Lung (tissue), 12 donors: ENCODE measurements around the gene SEC61B. TPM values are rescaled to one million over a fixed set of nuclear protein-coding genes. Genes with fewer than 3 reads are reported as not detected.

ENCODE experiments used
- ATAC-seq: fragments of 200-7000 bp; cut with Tn5 transposase; one replicate; pipeline ENCODE4 v1.9.1; 2020; ENCODE audit warnings: moderate number of reproducible peaks; ENCODE audit not compliant: insufficient read depth, low FRiP score
- DNase-seq, 3 donors: peaks; one replicate each; pipeline ENCODE4 v3.0.0-alpha.2; 2013 to 2017
- H3K27ac ChIP-seq, 2 donors: one replicate each; pipeline ENCODE4 v1.5.1; 2013; ENCODE audit warnings: mild to moderate bottlenecking in 2 of 2, moderate library complexity in 2 of 2, control low read depth in 1 of 2, inconsistent platforms in 1 of 2, low read depth in 1 of 2, low read length in 1 of 2
- H3K27me3 ChIP-seq, 3 donors: one replicate each; pipeline ENCODE4 v1.5.1; 2013; ENCODE audit warnings: low read length in 2 of 3; ENCODE audit not compliant: control insufficient read depth in 3 of 3, insufficient read depth in 3 of 3
- H3K36me3 ChIP-seq, 4 donors: one replicate each; pipeline ENCODE4 v1.5.1; 2013; ENCODE audit warnings: low read length in 4 of 4, mild to moderate bottlenecking in 1 of 4, moderate library complexity in 1 of 4; ENCODE audit not compliant: control insufficient read depth in 4 of 4, insufficient read depth in 4 of 4
- H3K4me1 ChIP-seq, 5 donors: one replicate each; pipeline ENCODE4 v1.5.1; 2013; ENCODE audit warnings: low read length in 5 of 5, mild to moderate bottlenecking in 2 of 5, moderate library complexity in 1 of 5; ENCODE audit not compliant: control insufficient read depth in 5 of 5, insufficient read depth in 5 of 5
- H3K4me3 ChIP-seq: one replicate; pipeline ENCODE4 v1.5.1; 2013; ENCODE audit warnings: mild to moderate bottlenecking, control low read depth, moderate library complexity
- H3K9ac ChIP-seq, 2 donors: one replicate each; pipeline ENCODE4 v1.5.1; 2013; ENCODE audit warnings: low read length in 2 of 2, control low read depth in 1 of 2; ENCODE audit not compliant: insufficient read depth in 1 of 2
- H3K9me3 ChIP-seq, 4 donors: one replicate each; pipeline ENCODE4 v1.5.1; 2013; ENCODE audit warnings: low read length in 3 of 4, mild to moderate bottlenecking in 1 of 4, moderate library complexity in 1 of 4; ENCODE audit not compliant: control insufficient read depth in 4 of 4, insufficient read depth in 3 of 4
- WGBS, 2 donors: extraction: QIAGEN DNeasy Blood & Tissue Kit; methylation state at CpG; one replicate each; pipeline ENCODE4 v1.1.7; 2013; 5-methylcytosine and 5-hydroxymethylcytosine counted together
- polyA plus RNA-seq, 2 donors: library from polyadenylated mRNA; stranded (reverse); fragments of 200-250 nt; gene quantifications; one replicate each; pipeline ENCODE4 v1.2.1, GENCODE V29; 2013
- total RNA-seq, 2 donors: library from RNA; depleted of rRNA in 1 of 2; stranded (reverse); fragments of >200 nt in 1 of 2; gene quantifications; one replicate each; pipeline ENCODE4 v1.2.1, GENCODE V29; 2014 to 2021
- TF ChIP-seq, protein P1 (sequence below): IDR thresholded peaks from 2 replicates; pipeline ENCODE4 v1.5.1; 2012; ENCODE audit warnings: mild to moderate bottlenecking; ENCODE audit errors: control extremely low read depth, extremely low read depth
- donor health status: control.
- donor health status: control.
- donor health status: Bipolar disorder and iron deficiency.
- donor health status: healthy.
- donor health status: DM: yes; HTN: yes; CAD: no.

Gene SEC61B
- total and polyA plus RNA-seq, 4 donors = 35.9 to 516 (median 267) TPM

DNA sequence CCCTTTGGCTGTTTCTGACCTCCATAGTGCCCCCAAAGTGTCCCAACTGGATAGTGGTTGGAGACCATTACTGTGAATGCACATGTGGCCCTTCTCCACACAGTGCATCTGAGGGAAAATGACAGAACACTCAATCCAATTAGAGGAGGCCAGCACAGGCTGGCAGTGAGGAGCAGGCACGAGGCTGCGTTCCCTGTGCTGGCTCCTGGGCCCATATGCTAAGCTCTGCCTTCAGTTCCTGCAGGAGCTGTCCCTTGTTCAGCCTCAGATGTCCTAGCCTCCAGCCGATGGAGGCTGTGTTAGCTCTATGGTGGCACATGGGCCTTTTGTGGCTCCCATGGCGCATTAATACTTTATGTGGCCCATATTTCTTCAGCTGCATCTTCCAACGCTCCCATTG is 36.1 kb upstream of the SEC61B start:
- Histone ChIP-seq H3K4me1 (peaks cover 0 to 17% (median 6%) of the 10 kb centered on the region in 5 donors), H3K36me3 (no peaks in the 10 kb centered on the region), H3K9me3 (no peaks in the 10 kb centered on the region), H3K9ac (no peak overlapping the region), H3K27ac (no peak overlapping the region), H3K27me3 (peaks cover 0 to 2% (median 0%) of the 10 kb centered on the region in 3 donors), H3K4me3 (no peak overlapping the region)
- ATAC-seq (no peak), DNase-seq (no peak)
- WGBS, 2 donors = 94 to 97% methylated on average over 5 of the region's 5 CpGs
- TF ChIP-seq, protein P1, sequence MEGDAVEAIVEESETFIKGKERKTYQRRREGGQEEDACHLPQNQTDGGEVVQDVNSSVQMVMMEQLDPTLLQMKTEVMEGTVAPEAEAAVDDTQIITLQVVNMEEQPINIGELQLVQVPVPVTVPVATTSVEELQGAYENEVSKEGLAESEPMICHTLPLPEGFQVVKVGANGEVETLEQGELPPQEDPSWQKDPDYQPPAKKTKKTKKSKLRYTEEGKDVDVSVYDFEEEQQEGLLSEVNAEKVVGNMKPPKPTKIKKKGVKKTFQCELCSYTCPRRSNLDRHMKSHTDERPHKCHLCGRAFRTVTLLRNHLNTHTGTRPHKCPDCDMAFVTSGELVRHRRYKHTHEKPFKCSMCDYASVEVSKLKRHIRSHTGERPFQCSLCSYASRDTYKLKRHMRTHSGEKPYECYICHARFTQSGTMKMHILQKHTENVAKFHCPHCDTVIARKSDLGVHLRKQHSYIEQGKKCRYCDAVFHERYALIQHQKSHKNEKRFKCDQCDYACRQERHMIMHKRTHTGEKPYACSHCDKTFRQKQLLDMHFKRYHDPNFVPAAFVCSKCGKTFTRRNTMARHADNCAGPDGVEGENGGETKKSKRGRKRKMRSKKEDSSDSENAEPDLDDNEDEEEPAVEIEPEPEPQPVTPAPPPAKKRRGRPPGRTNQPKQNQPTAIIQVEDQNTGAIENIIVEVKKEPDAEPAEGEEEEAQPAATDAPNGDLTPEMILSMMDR = no peak

- TF ChIP-seq, protein P1 = no peak
- WGBS, 2 donors = 76 to 80% methylated on average over 4 of the region's 4 CpGs
- Histone ChIP-seq H3K36me3 (no peaks in the 10 kb centered on the region), H3K9ac (no peak overlapping the region), H3K4me3 (no peak overlapping the region), H3K4me1 (peaks cover 0 to 16% (median 6%) of the 10 kb centered on the region in 5 donors), H3K27me3 (peaks cover 0 to 2% (median 0%) of the 10 kb centered on the region in 3 donors), H3K9me3 (no peaks in the 10 kb centered on the region), H3K27ac (no peak overlapping the region)
- ATAC-seq (no peak), DNase-seq (no peak)
Measured at GRCh38 chr9:99187311-99187710, 34.8 kb upstream of the SEC61B start.

DNA sequence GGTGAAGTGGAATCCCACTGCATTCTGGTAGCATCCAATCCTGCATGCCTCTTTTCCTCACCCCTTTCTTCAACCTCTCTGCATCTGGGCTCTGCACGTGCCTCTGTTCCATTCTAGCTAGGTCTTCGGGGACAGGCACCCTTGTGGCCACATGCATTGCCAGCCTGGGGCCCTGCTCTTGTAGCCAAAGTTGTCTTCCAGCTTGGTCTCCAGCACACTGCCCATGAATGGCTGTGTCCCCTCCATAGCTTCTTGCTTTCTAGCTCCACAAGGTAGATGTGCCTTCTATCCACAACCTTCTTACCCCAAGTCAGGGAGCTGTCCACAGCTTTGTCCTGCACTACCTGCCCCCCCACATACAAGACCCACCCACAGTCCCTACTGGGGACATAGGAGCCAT is 32.9 kb upstream of the SEC61B start:
- Histone ChIP-seq H3K9ac (no peak overlapping the region), H3K4me1 (peaks cover 0 to 10% (median 6%) of the 10 kb centered on the region in 5 donors), H3K9me3 (no peaks in the 10 kb centered on the region), H3K27me3 (peaks cover 0 to 2% (median 0%) of the 10 kb centered on the region in 3 donors), H3K4me3 (no peak overlapping the region), H3K27ac (no peak overlapping the region), H3K36me3 (no peaks in the 10 kb centered on the region)
- TF ChIP-seq, protein P1 = no peak
- no peak for DNase-seq
- WGBS, 2 donors = 86% methylated on average over 2 of the region's 2 CpGs
- ATAC-seq = no peak
